Body of pancreas (tissue), 4 donors: ENCODE data around the gene SPHK2. TPM values are rescaled to one million over a fixed set of nuclear protein-coding genes. Genes with fewer than 3 reads are reported as not detected.

Experiments
- ATAC-seq: fragments of 150-250 bp; one replicate; pipeline ENCODE4 v1.9.1; 2016
- DNase-seq, 4 donors: peaks; one replicate each; pipeline ENCODE4 v3.0.0-alpha.2; 2019
- H3K27ac ChIP-seq, 4 donors: fragments of 200-600 bp; sonication (generic); 1 replicate in 3 of 4; 2 replicates in 1 of 4; pipeline versions ENCODE4 v1.5.1 to v1.6.1; 2016 to 2019; ENCODE audit warnings: mild to moderate bottlenecking in 1 of 4, mixed read lengths in 1 of 4, moderate library complexity in 1 of 4
- H3K27me3 ChIP-seq, 2 donors: fragments of 200-600 bp; sonication (generic); one replicate each; pipeline ENCODE4 v1.6.0; 2016; ENCODE audit warnings: mild to moderate bottlenecking in 1 of 2
- H3K36me3 ChIP-seq, 2 donors: fragments of 200-600 bp; sonication (generic); replicated peaks in 1 of 2; 2 replicates each; pipeline ENCODE4 v1.5.1; 2016; ENCODE audit warnings: low read depth in 2 of 2; ENCODE audit not compliant: insufficient read depth in 1 of 2
- H3K4me1 ChIP-seq: fragments of 200-600 bp; sonication (generic); one replicate; pipeline ENCODE4 v1.6.0; 2016
- H3K4me3 ChIP-seq, 2 donors: fragments of 200-600 bp; sonication (generic); 1 replicate in 1 of 2; 2 replicates in 1 of 2; pipeline ENCODE4 v1.5.1; 2016 to 2019
- H3K9me3 ChIP-seq, 3 donors: fragments of 200-600 bp; sonication (generic); 1 replicate in 2 of 3; 2 replicates in 1 of 3; pipeline ENCODE4 v1.5.1; 2016
- CTCF ChIP-seq, 7 experiments: fragments of 450-650 bp in 4 of 7; fragments of 200-600 bp in 3 of 7; sonication (generic) in 3 of 7; IDR thresholded peaks; one replicate each; pipeline ENCODE4 v1.5.1; 2016 to 2019; ENCODE audit warnings: antibody characterized with exemption in 7 of 7
- POLR2A ChIP-seq, 3 donors: fragments of 450-650 bp; IDR thresholded peaks; one replicate each; pipeline ENCODE4 v1.6.1; 2016; ENCODE audit warnings: antibody characterized with exemption in 3 of 3, mild to moderate bottlenecking in 2 of 3
- WGBS, 2 donors: methylation state at CpG; one replicate each; pipeline ENCODE4 v1.1.5; 2017; 5-methylcytosine and 5-hydroxymethylcytosine counted together
- intact Hi-C: fragments of 100-400 bp; cut with DNase I; formaldehyde crosslinking; loops from one replicate; pipeline ENCODE4 v1.15.1; 2023
- total RNA-seq, 2 donors: library from RNA; depleted of rRNA; stranded (reverse); fragments of >200 nt; gene quantifications; one replicate each; pipeline ENCODE4 v1.1.0, GENCODE V29; 2016

The SPHK2 gene
- total RNA-seq, 2 donors from 2014 or later, result 8.3 to 37.6 TPM

- DNase-seq (no peak), ATAC-seq (no peak)
- Histone ChIP-seq H3K36me3 (no peaks in the 10 kb centered on the region), H3K9me3 (no peaks in the 10 kb centered on the region), H3K4me3 (no peak overlapping the region), H3K27ac (no peak overlapping the region), H3K27me3 (no peaks in the 10 kb centered on the region), H3K4me1 (peaks cover 29% of the 10 kb centered on the region)
- intact Hi-C loops, result no loop called here
- 65% methylated on average over 6 of the region's 6 CpGs; no CpG with 5 or more reads in 1 of the 2 donors for WGBS, 2 donors
- TF ChIP-seq POLR2A (IDR thresholded peaks at IDR 0.05), result no peak
These were observed 8.0 kb downstream of the SPHK2 start for GRCh38 chr19:48627201-48627864.

- WGBS, 2 donors, result 71 to 86% methylated on average over 5 to 13 of the region's 17 CpGs
- Histone ChIP-seq H3K4me3 (no peak overlapping the region), H3K27ac (no peak overlapping the region), H3K27me3 (no peaks in the 10 kb centered on the region), H3K36me3 (no peaks in the 10 kb centered on the region), H3K9me3 (no peaks in the 10 kb centered on the region), H3K4me1 (peaks cover 31% of the 10 kb centered on the region)
- DNase-seq (no peak), ATAC-seq (no peak)
- intact Hi-C loops, result no loop called here
- TF ChIP-seq CTCF (IDR thresholded peaks at IDR 0.05), result no peak
- TF ChIP-seq POLR2A (IDR thresholded peaks at IDR 0.05), result no peak
These were observed 8.6 kb downstream of the SPHK2 start for GRCh38 chr19:48627865-48628314.

- no peak overlapping the region for H3K27ac ChIP-seq
These were observed 9.4 kb downstream of the SPHK2 start for GRCh38 chr19:48628486-48629296.

GRCh38 chr19:48629297-48629598 lies 9.9 kb downstream of the SPHK2 start:
- DNase-seq (no peak), ATAC-seq (no peak)
- peaks cover 32% of the 10 kb centered on the region for H3K4me1 ChIP-seq
- intact Hi-C loops, result no loop called here
- no peaks in the 10 kb centered on the region for H3K36me3 ChIP-seq
- H3K9me3 ChIP-seq, result no peaks in the 10 kb centered on the region
- no peak for TF ChIP-seq CTCF (IDR thresholded peaks at IDR 0.05)
- no peak for TF ChIP-seq POLR2A (IDR thresholded peaks at IDR 0.05)
- no peaks in the 10 kb centered on the region for H3K27me3 ChIP-seq
- no peak overlapping the region for H3K27ac ChIP-seq
- 89 to 93% methylated on average over 12 to 14 of the region's 22 CpGs for WGBS, 2 donors
- no peak overlapping the region for H3K4me3 ChIP-seq

More at GRCh38 chr19:48628486-48629296, 9.4 kb downstream of the SPHK2 start:
- intact Hi-C loops, result no loop called here
- no peak for ATAC-seq
- no peak for TF ChIP-seq CTCF (IDR thresholded peaks at IDR 0.05)
- no peak for TF ChIP-seq POLR2A (IDR thresholded peaks at IDR 0.05)
- Histone ChIP-seq H3K9me3 (no peaks in the 10 kb centered on the region), H3K36me3 (no peaks in the 10 kb centered on the region), H3K27me3 (no peaks in the 10 kb centered on the region), H3K4me1 (peaks cover 31% of the 10 kb centered on the region), H3K4me3 (no peak overlapping the region)
- 76 to 86% methylated on average over 27 to 30 of the region's 34 CpGs for WGBS, 2 donors
- DNase-seq, result no peak

- Histone ChIP-seq H3K4me3 (no peak overlapping the region), H3K36me3 (no peaks in the 10 kb centered on the region), H3K9me3 (no peaks in the 10 kb centered on the region), H3K27me3 (no peaks in the 10 kb centered on the region), H3K27ac (peak overlapping the region in 2 of 4 donors; percentile 21 to 64), H3K4me1 (peaks cover 32% of the 10 kb centered on the region)
- intact Hi-C loops, result no loop called here
- ATAC-seq (no peak), DNase-seq (no peak)
- 62 to 80% methylated on average over 34 to 37 of the region's 48 CpGs for WGBS, 2 donors
- TF ChIP-seq POLR2A (IDR thresholded peaks at IDR 0.05) (peak in 1 of 3 donors; percentile 8), CTCF (IDR thresholded peaks at IDR 0.05) (no peak)
These were observed 10.4 kb downstream of the SPHK2 start for GRCh38 chr19:48629599-48630295.
